OCI-LY7 (cell line): ENCODE results near the gene CETP. TPM values are rescaled to one million over a fixed set of nuclear protein-coding genes. Genes with fewer than 3 reads are reported as not detected.

Experiments
- BruUV-seq: library from RNA; stranded (reverse); fragments of 400-500 nt; replicated peaks from 2 replicates; lab custom pipeline; 2021; lab: Mats Ljungman, UMichigan
- CTCF ChIA-PET: fragments of 300-600 bp; sonication (Branson Sonifier 250); formaldehyde crosslinking; loops from one replicate; lab custom pipeline; 2022; ENCODE audit warnings: antibody characterized with exemption; ENCODE audit not compliant: unreplicated experiment; lab: Charles Lee
- POLR2A ChIA-PET: fragments of 300-600 bp; sonication (Branson Sonifier 250); formaldehyde crosslinking; loops from one replicate; lab custom pipeline; 2022; ENCODE audit warnings: antibody characterized with exemption; lab: Charles Lee
- DNase-seq: peaks from one replicate; pipeline ENCODE4 v3.0.0-alpha.2; 2015; ENCODE audit warnings: low spot score
- H2AFZ ChIP-seq: fragments of 200-600 bp; sonication (generic), shearing (Covaris generic); 2 replicates; pipeline ENCODE4 v1.6.1; 2014; ENCODE audit warnings: mild to moderate bottlenecking, antibody characterized with exemption, low read length, moderate library complexity
- H3K27ac ChIP-seq: fragments of 200-600 bp; sonication (generic); 2 replicates; pipeline ENCODE4 v1.5.1; 2014; ENCODE audit warnings: mixed run types, low read depth, mild to moderate bottlenecking, moderate library complexity, low read length, inconsistent platforms; ENCODE audit not compliant: poor library complexity, severe bottlenecking
- H3K36me3 ChIP-seq: fragments of 200-600 bp; sonication (generic); 2 replicates; pipeline ENCODE4 v1.6.1; 2014; ENCODE audit warnings: mild to moderate bottlenecking, antibody characterized with exemption, low read length, moderate library complexity, mixed read lengths; ENCODE audit not compliant: insufficient read depth
- H3K4me1 ChIP-seq: fragments of 200-600 bp; sonication (generic); 2 replicates; pipeline ENCODE4 v1.5.1; 2014; ENCODE audit warnings: mild to moderate bottlenecking, low read length; ENCODE audit not compliant: insufficient read depth, poor library complexity, severe bottlenecking
- H3K4me2 ChIP-seq: fragments of 200-600 bp; sonication (generic); 2 replicates; pipeline ENCODE4 v1.6.1; 2014; ENCODE audit warnings: mild to moderate bottlenecking, low read length
- H3K4me3 ChIP-seq: fragments of 200-600 bp; sonication (generic); 2 replicates; pipeline ENCODE4 v1.5.1; 2014; ENCODE audit warnings: mild to moderate bottlenecking, low read depth, low read length; ENCODE audit not compliant: poor library complexity, severe bottlenecking
- H3K79me2 ChIP-seq: fragments of 200-600 bp; sonication (generic); 2 replicates; pipeline ENCODE4 v1.6.1; 2016; ENCODE audit warnings: low read depth, mild to moderate bottlenecking, low read length, moderate library complexity, mixed read lengths; ENCODE audit not compliant: insufficient read depth
- H3K9me2 ChIP-seq: fragments of 200-600 bp; sonication (generic); 2 replicates; pipeline ENCODE4 v1.6.1; 2016; ENCODE audit warnings: mild to moderate bottlenecking, low read length, mixed read lengths; ENCODE audit not compliant: insufficient read depth
- H3K9me3 ChIP-seq: fragments of 200-600 bp; sonication (generic); 2 replicates; pipeline ENCODE4 v1.6.1; 2014; ENCODE audit warnings: mild to moderate bottlenecking, mixed run types, low read length, mixed read lengths
- H4K20me1 ChIP-seq: fragments of 200-600 bp; sonication (generic); 2 replicates; pipeline ENCODE4 v1.6.1; 2014; ENCODE audit warnings: mild to moderate bottlenecking, antibody characterized with exemption, low read length, moderate library complexity, mixed read lengths; ENCODE audit not compliant: insufficient read depth
- EZH2phosphoT487 ChIP-seq: fragments of 200-600 bp; sonication (generic); IDR thresholded peaks from 2 replicates; pipeline ENCODE4 v1.6.1; 2018; ENCODE audit warnings: low read depth, borderline replicate concordance, mild to moderate bottlenecking, mixed run types, antibody characterized with exemption, low read length, moderate library complexity, mixed read lengths
- intact Hi-C: fragments of 100-400 bp; cut with micrococcal nuclease; formaldehyde crosslinking; loops from one replicate; pipeline ENCODE4 v1.10.0; 2022; ENCODE audit not compliant: unreplicated experiment
- total RNA-seq, 2 experiments: library from RNA; depleted of rRNA in 1 of 2; stranded (reverse); fragments of >200 nt in 1 of 2; shearing (Covaris generic) in 1 of 2; gene quantifications; 2 replicates each; pipeline ENCODE4 v1.2.3, GENCODE V29; 2014 to 2022
- TF ChIP-seq, protein P1 (sequence below): fragments of 200-600 bp; sonication (generic); conservative IDR thresholded peaks from 2 replicates; pipeline ENCODE4 v1.5.1; 2014; ENCODE audit warnings: mild to moderate bottlenecking, antibody characterized with exemption, low read length, moderate library complexity, mixed read lengths

The CETP gene
- total RNA-seq, 2 experiments from 2014 or later: 0.54 to 0.65 TPM

DNA sequence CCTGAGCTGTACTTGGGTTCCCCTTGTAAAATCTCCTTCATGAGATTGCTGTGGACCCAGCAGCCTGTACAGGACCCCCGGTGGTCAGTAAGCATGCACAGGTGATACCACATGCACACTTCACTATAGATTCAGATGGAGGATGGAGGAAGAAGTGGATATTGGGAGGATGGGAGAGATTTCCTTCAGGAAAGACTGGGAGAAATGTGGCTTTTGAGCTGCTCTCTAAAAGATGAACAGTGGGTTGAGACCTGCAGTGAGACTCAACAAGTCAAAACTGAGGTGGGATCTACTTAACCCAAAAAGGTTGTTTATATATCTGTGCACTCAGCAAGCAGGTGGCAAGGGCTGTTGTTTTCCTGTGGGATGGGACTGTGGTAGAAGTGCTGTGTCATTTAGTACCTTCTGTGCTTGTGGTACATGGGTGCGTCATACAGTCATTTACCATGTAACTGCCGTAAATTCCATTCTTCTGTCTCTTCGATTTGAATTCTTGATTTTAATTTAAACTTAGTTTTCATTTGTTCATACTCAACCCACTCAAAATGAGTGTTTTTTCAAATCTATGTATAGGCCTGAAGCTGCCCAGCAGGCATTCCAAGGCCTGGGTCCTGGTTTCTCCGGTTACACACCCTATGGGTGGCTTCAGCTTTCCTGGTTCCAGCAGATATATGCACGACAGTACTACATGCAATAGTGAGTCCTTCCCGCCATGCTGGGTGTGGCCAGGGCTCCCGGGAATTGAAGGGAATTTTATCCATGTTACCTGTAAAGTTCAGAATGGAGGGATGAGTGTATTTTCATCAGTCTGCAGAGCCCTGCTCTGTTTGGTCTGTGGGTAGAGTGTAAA is 22.9 kb upstream of the CETP start:
- CTCF ChIA-PET: no interaction called here
- Histone ChIP-seq H3K79me2 (peaks cover 79% of the 10 kb centered on the region), H2AFZ (no peak overlapping the region), H3K27ac (peak overlapping the region; percentile 50), H3K9me2 (no peaks in the 10 kb centered on the region), H3K9me3 (no peaks in the 10 kb centered on the region), H3K36me3 (peaks cover 100% of the 10 kb centered on the region), H4K20me1 (peaks cover 53% of the 10 kb centered on the region; the same call in 1 of the 2 replicates), H3K4me3 (peak overlapping the region; percentile 48), H3K4me2 (peak overlapping the region; percentile 82), H3K4me1 (peaks cover 77% of the 10 kb centered on the region)
- no peak for DNase-seq
- POLR2A ChIA-PET: interaction anchor here (0.7 to 2.6 kb wide), 4 partner anchors 9 to 74 kb away, joined by 3 to 12 read pairs (median 5); partner anchors contain the start of gene SLC12A3
- no TSS peak for BruUV-seq
- no peak for TF ChIP-seq EZH2phosphoT487
- TF ChIP-seq, protein P1, sequence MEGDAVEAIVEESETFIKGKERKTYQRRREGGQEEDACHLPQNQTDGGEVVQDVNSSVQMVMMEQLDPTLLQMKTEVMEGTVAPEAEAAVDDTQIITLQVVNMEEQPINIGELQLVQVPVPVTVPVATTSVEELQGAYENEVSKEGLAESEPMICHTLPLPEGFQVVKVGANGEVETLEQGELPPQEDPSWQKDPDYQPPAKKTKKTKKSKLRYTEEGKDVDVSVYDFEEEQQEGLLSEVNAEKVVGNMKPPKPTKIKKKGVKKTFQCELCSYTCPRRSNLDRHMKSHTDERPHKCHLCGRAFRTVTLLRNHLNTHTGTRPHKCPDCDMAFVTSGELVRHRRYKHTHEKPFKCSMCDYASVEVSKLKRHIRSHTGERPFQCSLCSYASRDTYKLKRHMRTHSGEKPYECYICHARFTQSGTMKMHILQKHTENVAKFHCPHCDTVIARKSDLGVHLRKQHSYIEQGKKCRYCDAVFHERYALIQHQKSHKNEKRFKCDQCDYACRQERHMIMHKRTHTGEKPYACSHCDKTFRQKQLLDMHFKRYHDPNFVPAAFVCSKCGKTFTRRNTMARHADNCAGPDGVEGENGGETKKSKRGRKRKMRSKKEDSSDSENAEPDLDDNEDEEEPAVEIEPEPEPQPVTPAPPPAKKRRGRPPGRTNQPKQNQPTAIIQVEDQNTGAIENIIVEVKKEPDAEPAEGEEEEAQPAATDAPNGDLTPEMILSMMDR: no peak
- intact Hi-C loops: no loop called here

DNA sequence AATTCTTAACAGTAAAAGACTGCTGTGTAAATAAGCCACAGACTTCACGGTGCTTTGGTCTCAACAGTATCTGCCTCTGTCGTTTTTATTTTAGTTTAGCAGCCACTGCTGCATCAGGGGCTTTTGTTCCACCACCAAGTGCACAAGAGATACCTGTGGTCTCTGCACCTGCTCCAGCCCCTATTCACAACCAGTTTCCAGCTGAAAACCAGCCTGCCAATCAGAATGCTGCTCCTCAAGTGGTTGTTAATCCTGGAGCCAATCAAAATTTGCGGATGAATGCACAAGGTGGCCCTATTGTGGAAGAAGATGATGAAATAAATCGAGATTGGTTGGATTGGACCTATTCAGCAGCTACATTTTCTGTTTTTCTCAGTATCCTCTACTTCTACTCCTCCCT is 21.9 kb upstream of the CETP start:
- intact Hi-C loops: no loop called here
- Histone ChIP-seq H3K9me3 (no peaks in the 10 kb centered on the region), H2AFZ (no peak overlapping the region), H3K79me2 (peaks cover 70% of the 10 kb centered on the region), H3K4me1 (peaks cover 77% of the 10 kb centered on the region), H3K9me2 (no peaks in the 10 kb centered on the region), H3K27ac (peak overlapping the region; percentile 50), H3K4me2 (peak overlapping the region; percentile 82), H4K20me1 (peaks cover 48% of the 10 kb centered on the region; the same call in 1 of the 2 replicates), H3K4me3 (no peak overlapping the region), H3K36me3 (peaks cover 100% of the 10 kb centered on the region)
- BruUV-seq: no TSS peak
- TF ChIP-seq EZH2phosphoT487: no peak
- TF ChIP-seq, protein P1: no peak
- DNase-seq: no peak
- CTCF ChIA-PET: no interaction called here
- POLR2A ChIA-PET: interaction anchor here (0.8 kb wide), 1 partner anchor 10 kb away, joined by 3 read pairs; no protein-coding TSS in a partner anchor
